ENCODE data around the gene SLIT3.

Gene SLIT3

GRCh38 chr5:168756453-168757391, 544.2 kb downstream of the SLIT3 start:
- TF ChIP-seq, protein P1, sequence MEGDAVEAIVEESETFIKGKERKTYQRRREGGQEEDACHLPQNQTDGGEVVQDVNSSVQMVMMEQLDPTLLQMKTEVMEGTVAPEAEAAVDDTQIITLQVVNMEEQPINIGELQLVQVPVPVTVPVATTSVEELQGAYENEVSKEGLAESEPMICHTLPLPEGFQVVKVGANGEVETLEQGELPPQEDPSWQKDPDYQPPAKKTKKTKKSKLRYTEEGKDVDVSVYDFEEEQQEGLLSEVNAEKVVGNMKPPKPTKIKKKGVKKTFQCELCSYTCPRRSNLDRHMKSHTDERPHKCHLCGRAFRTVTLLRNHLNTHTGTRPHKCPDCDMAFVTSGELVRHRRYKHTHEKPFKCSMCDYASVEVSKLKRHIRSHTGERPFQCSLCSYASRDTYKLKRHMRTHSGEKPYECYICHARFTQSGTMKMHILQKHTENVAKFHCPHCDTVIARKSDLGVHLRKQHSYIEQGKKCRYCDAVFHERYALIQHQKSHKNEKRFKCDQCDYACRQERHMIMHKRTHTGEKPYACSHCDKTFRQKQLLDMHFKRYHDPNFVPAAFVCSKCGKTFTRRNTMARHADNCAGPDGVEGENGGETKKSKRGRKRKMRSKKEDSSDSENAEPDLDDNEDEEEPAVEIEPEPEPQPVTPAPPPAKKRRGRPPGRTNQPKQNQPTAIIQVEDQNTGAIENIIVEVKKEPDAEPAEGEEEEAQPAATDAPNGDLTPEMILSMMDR (conservative IDR thresholded peaks at IDR 0.05; ENCODE audit: low read depth, low read length), result no peak
- no peak overlapping the region for H3K4me2 ChIP-seq
- no peaks in the 10 kb centered on the region for H3K4me1 ChIP-seq (ENCODE audit: low read depth, poor library complexity, severe bottlenecking)
- no peak overlapping the region for H3K9ac ChIP-seq
- no peaks in the 10 kb centered on the region for H3K79me2 ChIP-seq (ENCODE audit: insufficient read depth, low read depth)
- H3K4me3 ChIP-seq (IDR thresholded peaks at IDR 0.05; ENCODE audit: insufficient read depth, low read depth, low read length), result no peak overlapping the region
- no peaks in the 10 kb centered on the region for H4K20me1 ChIP-seq (ENCODE audit: insufficient read depth)
- no peaks in the 10 kb centered on the region for H3K27me3 ChIP-seq (ENCODE audit: insufficient read depth, low read depth)
- H2AFZ ChIP-seq (ENCODE audit: low read depth), result no peak overlapping the region
- H3K27ac ChIP-seq, result no peak overlapping the region
- H3K36me3 ChIP-seq (ENCODE audit: insufficient read depth), result no peaks in the 10 kb centered on the region

DNA sequence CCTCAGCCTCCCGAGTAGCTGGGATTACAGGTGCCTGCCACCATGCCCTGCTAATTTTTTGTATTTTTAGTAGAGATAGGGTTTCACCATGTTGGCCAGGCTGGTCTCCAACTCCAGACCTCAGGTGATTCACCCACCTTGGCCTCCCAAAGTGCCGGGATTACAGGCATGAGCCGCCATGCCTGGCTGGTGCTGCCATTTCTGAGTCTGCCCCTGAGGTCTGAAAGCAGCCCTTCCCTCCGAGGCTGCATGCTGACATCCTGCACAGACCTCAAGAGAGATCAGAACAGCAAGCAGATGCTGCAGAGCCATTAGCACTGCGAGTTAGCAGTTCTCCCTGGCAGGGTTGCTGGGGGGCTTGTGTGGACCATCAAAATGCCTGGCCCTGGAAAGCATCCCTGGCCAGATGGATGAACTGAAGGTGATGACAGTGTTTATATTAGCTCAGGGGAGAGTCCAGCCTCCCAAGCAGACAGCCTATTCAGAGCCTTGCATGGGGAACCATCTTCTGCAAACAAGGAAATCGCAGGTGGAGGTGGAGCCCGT, 545.3 kb downstream of the SLIT3 start:
- Histone ChIP-seq H3K27me3 (ENCODE audit: insufficient read depth, low read depth) (no peaks in the 10 kb centered on the region), H3K4me2 (no peak overlapping the region), H2AFZ (ENCODE audit: low read depth) (no peak overlapping the region), H3K4me3 (IDR thresholded peaks at IDR 0.05; ENCODE audit: insufficient read depth, low read depth, low read length) (no peak overlapping the region), H3K79me2 (ENCODE audit: insufficient read depth, low read depth) (no peaks in the 10 kb centered on the region), H3K9ac (no peak overlapping the region), H3K4me1 (ENCODE audit: low read depth, poor library complexity, severe bottlenecking) (no peaks in the 10 kb centered on the region), H3K27ac (no peak overlapping the region), H3K36me3 (ENCODE audit: insufficient read depth) (no peaks in the 10 kb centered on the region), H4K20me1 (ENCODE audit: insufficient read depth) (no peaks in the 10 kb centered on the region)
- TF ChIP-seq, protein P1 (conservative IDR thresholded peaks at IDR 0.05; ENCODE audit: low read depth, low read length), result no peak

DNA sequence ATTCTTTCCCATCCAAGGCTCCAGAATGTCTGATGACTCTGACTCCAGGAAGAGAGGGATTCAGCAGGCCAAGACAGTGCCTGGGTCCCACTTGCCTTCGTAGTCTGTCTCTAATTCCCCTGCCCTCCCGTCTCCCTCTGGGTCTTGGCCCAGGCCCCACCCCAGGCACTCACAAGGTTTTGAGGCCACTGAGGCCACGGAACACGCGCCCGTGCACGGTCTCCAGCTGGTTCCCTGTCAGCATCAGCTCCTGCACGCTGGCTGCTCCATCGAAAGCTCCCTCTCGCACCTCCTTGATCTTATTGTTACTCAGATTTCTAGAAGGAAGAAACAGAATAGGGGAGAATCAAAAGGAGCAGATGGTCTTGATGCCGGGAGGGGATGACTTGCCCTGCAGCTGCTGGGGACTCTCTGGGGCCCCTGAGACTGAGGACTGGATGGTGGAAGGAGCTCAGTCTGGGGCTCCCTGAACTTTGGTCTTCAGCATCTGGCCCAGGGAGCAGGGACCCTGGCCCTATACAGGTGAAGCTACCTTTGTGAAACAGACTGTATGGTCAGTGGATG, 547.2 kb downstream of the SLIT3 start:
- Histone ChIP-seq H3K79me2 (ENCODE audit: insufficient read depth, low read depth) (no peaks in the 10 kb centered on the region), H3K27ac (no peak overlapping the region), H3K4me1 (ENCODE audit: low read depth, poor library complexity, severe bottlenecking) (no peaks in the 10 kb centered on the region), H3K27me3 (ENCODE audit: insufficient read depth, low read depth) (no peaks in the 10 kb centered on the region), H2AFZ (ENCODE audit: low read depth) (no peak overlapping the region), H3K4me3 (IDR thresholded peaks at IDR 0.05; ENCODE audit: insufficient read depth, low read depth, low read length) (no peak overlapping the region), H3K36me3 (ENCODE audit: insufficient read depth) (no peaks in the 10 kb centered on the region), H3K9ac (no peak overlapping the region), H4K20me1 (ENCODE audit: insufficient read depth) (no peaks in the 10 kb centered on the region), H3K4me2 (no peak overlapping the region)
- TF ChIP-seq, protein P1 (conservative IDR thresholded peaks at IDR 0.05; ENCODE audit: low read depth, low read length), result no peak

- Histone ChIP-seq H3K36me3 (ENCODE audit: insufficient read depth) (no peaks in the 10 kb centered on the region), H3K79me2 (ENCODE audit: insufficient read depth, low read depth) (no peaks in the 10 kb centered on the region), H3K4me1 (ENCODE audit: low read depth, poor library complexity, severe bottlenecking) (no peaks in the 10 kb centered on the region), H2AFZ (ENCODE audit: low read depth) (no peak overlapping the region), H3K27ac (no peak overlapping the region), H3K27me3 (ENCODE audit: insufficient read depth, low read depth) (no peaks in the 10 kb centered on the region), H3K4me2 (no peak overlapping the region), H3K4me3 (IDR thresholded peaks at IDR 0.05; ENCODE audit: insufficient read depth, low read depth, low read length) (no peak overlapping the region), H4K20me1 (ENCODE audit: insufficient read depth) (no peaks in the 10 kb centered on the region), H3K9ac (no peak overlapping the region)
- TF ChIP-seq, protein P1 (conservative IDR thresholded peaks at IDR 0.05; ENCODE audit: low read depth, low read length), result no peak
Measured at GRCh38 chr5:168752416-168753190, 548.3 kb downstream of the SLIT3 start.
